ENCODE data around the gene TMOD1.

Gene TMOD1

DNA sequence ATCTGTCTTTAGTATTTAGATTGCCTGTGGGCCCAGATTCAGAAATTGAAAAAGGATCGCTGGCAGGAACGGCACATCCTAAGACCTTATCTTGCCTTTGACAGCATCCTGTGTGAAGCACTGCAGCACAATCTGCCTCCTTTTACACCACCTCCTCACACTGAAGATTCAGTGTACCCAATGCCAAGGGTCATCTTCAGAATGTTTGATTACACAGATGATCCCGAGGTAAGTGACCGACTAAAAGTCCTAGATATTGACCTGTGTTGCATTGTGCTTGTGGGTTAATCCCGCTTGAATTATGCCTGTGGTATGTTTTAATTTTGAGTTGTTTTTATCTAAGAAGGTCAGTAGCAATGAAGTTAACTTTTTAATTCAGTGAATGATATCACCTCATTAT is 146.5 kb downstream of the TMOD1 start:
- TF ChIP-seq EZH2 (IDR thresholded peaks at IDR 0.05; ENCODE audit: borderline replicate concordance, low read length) = no peak
- TF ChIP-seq CTCF (IDR thresholded peaks at IDR 0.05; ENCODE audit: low read length) = no peak
- H3K27ac ChIP-seq (ENCODE audit: low read depth, low read length, poor library complexity, severe bottlenecking) = no peak overlapping the region
- no peak overlapping the region for H3K4me2 ChIP-seq (ENCODE audit: low read length)
- H2AFZ ChIP-seq (ENCODE audit: low read length) = no peak overlapping the region
- H3K9me2 ChIP-seq (ENCODE audit: low read depth, low read length) = no peaks in the 10 kb centered on the region
- peaks cover 92% of the 10 kb centered on the region for H3K36me3 ChIP-seq (ENCODE audit: insufficient read depth, low read length)
- H3K9me3 ChIP-seq (ENCODE audit: low read length) = no peaks in the 10 kb centered on the region
- no peaks in the 10 kb centered on the region for H3F3A ChIP-seq (ENCODE audit: insufficient read depth, low read length)
- no peaks in the 10 kb centered on the region for H3K4me1 ChIP-seq (ENCODE audit: insufficient read depth, low read length, severe bottlenecking)
- H3K4me3 ChIP-seq (ENCODE audit: low read depth, low read length, poor library complexity, severe bottlenecking) = no peak overlapping the region
- H3K79me2 ChIP-seq (ENCODE audit: insufficient read depth, low read length) = no peaks in the 10 kb centered on the region
- H3K9ac ChIP-seq (ENCODE audit: low read length) = no peak overlapping the region
- H3K27me3 ChIP-seq (ENCODE audit: insufficient read depth, low read length) = no peaks in the 10 kb centered on the region
- no peaks in the 10 kb centered on the region for H4K20me1 ChIP-seq (ENCODE audit: insufficient read depth, low read length)
